ENCODE results near the gene DCDC2C. TPM values are rescaled to one million over a fixed set of nuclear protein-coding genes. Genes with fewer than 3 reads are reported as not detected.

Gene DCDC2C
- total and polyA plus RNA-seq, 9 of the 15 experiments (the other 6 are each of a cell fraction or from before 2014, with no cell fraction given): not detected

GRCh38 chr2:3704692-3705091 lies 1.3 kb downstream of the DCDC2C start (continued):
- TF ChIP-seq, protein P1, sequence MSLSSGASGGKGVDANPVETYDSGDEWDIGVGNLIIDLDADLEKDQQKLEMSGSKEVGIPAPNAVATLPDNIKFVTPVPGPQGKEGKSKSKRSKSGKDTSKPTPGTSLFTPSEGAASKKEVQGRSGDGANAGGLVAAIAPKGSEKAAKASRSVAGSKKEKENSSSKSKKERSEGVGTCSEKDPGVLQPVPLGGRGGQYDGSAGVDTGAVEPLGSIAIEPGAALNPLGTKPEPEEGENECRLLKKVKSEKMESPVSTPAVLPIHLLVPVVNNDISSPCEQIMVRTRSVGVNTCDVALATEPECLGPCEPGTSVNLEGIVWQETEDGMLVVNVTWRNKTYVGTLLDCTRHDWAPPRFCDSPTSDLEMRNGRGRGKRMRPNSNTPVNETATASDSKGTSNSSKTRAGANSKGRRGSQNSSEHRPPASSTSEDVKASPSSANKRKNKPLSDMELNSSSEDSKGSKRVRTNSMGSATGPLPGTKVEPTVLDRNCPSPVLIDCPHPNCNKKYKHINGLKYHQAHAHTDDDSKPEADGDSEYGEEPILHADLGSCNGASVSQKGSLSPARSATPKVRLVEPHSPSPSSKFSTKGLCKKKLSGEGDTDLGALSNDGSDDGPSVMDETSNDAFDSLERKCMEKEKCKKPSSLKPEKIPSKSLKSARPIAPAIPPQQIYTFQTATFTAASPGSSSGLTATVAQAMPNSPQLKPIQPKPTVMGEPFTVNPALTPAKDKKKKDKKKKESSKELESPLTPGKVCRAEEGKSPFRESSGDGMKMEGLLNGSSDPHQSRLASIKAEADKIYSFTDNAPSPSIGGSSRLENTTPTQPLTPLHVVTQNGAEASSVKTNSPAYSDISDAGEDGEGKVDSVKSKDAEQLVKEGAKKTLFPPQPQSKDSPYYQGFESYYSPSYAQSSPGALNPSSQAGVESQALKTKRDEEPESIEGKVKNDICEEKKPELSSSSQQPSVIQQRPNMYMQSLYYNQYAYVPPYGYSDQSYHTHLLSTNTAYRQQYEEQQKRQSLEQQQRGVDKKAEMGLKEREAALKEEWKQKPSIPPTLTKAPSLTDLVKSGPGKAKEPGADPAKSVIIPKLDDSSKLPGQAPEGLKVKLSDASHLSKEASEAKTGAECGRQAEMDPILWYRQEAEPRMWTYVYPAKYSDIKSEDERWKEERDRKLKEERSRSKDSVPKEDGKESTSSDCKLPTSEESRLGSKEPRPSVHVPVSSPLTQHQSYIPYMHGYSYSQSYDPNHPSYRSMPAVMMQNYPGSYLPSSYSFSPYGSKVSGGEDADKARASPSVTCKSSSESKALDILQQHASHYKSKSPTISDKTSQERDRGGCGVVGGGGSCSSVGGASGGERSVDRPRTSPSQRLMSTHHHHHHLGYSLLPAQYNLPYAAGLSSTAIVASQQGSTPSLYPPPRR (CRISPR knock-in tag; IDR thresholded peaks at IDR 0.05; ENCODE audit: borderline replicate concordance): no peak
- TF ChIP-seq MAZ (CRISPR knock-in tag; conservative IDR thresholded peaks at IDR 0.05 in 1 of 2, IDR thresholded peaks at IDR 0.05 in 1 of 2) (no peak), ZNF586 (CRISPR knock-in tag; conservative IDR thresholded peaks at IDR 0.05) (no peak), ILK (tag; IDR thresholded peaks at IDR 0.05; ENCODE audit: borderline replicate concordance, low read depth) (no peak), DACH1 (IDR thresholded peaks at IDR 0.05; ENCODE audit: partially characterized antibody) (no peak)

DNA sequence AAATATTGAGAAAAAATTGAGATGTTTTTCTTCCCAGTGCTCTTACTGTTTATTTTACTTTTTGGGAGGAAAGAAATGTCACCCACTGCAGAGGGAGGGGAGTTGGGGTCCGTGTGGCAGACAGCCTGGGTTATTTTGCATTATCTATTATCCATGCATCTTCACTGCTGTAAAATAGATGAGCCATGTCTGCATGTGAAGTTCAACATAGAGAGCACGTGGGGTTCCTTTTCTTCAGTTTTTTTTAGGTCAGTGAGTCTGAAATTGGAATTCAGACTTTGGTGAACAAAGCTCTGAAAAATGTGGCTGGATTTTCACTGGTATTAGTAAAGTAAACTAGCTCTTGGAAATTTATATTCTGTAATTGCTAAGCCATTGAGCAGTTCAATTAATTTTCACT lies 2.4 kb downstream of the DCDC2C start:
- Histone ChIP-seq H3K27ac (ENCODE audit: extremely low read depth, low read depth, low read length) (no peak overlapping the region), H3K79me2 (ENCODE audit: control insufficient read depth, insufficient read depth, low read length) (no peaks in the 10 kb centered on the region), H3K4me2 (ENCODE audit: insufficient read depth, low read length) (no peak overlapping the region), H3K36me3 (ENCODE audit: control insufficient read depth, insufficient read depth, low read length) (no peaks in the 10 kb centered on the region), H3K9me3 (replicated peaks; ENCODE audit: control insufficient read depth, insufficient read depth, low read depth, low read length) (no peaks in the 10 kb centered on the region), H2AFZ (ENCODE audit: low read depth, low read length) (no peak overlapping the region), H3K4me3 (no peak overlapping the region), H3K9ac (ENCODE audit: insufficient read depth in 1 of 2, low read depth in 2 of 2, low read length in 2 of 2) (no peak overlapping the region), H4K20me1 (replicated peaks; ENCODE audit: control insufficient read depth, insufficient read depth, low read length) (no peaks in the 10 kb centered on the region), H3K9me1 (ENCODE audit: control insufficient read depth, insufficient read depth, low read length) (no peaks in the 10 kb centered on the region), H3K27me3 (ENCODE audit: control insufficient read depth in 2 of 2, insufficient read depth in 2 of 2, low read length in 2 of 2) (peaks cover 11 to 14% of the 10 kb centered on the region in 2 experiments; a peak in 4 of 5 replicates), H3K4me1 (replicated peaks in 1 of 2; ENCODE audit: control insufficient read depth in 2 of 2, insufficient read depth in 2 of 2, low read length in 2 of 2) (no peaks in the 10 kb centered on the region)
- FAIRE-seq (no peak), ATAC-seq (no peak), DNase-seq (ENCODE audit: extremely low read depth in 1 of 4, low spot score in 3 of 4) (no peak)
- in situ Hi-C loops (cut with MboI) (no loop called here), intact Hi-C loops (cut with micrococcal nuclease) (no loop called here)
- CTCF ChIA-PET (ENCODE audit: low intra/inter-chr PET ratio): no interaction called here
- BruUV-seq (replicated peaks): no TSS peak
- POLR2A ChIA-PET: no interaction called here
- WGBS (ENCODE audit: insufficient coverage, low coverage, missing lambda C conversion rate): 0% methylated on average over 2 of the region's 2 CpGs
- TF ChIP-seq MYC (IDR thresholded peaks at IDR 0.05; ENCODE audit: low read depth, low read length) (no peak), MYC (CRISPR knock-in tag; IDR thresholded peaks at IDR 0.05; ENCODE audit: borderline replicate concordance, low read depth) (no peak), HSF4 (CRISPR knock-in tag; IDR thresholded peaks at IDR 0.05; ENCODE audit: borderline replicate concordance) (no peak), ETS2 (tag; IDR thresholded peaks at IDR 0.05; ENCODE audit: borderline replicate concordance, poor library complexity, severe bottlenecking) (no peak), DACH1 (IDR thresholded peaks at IDR 0.05; ENCODE audit: partially characterized antibody) (no peak), ZFPM2 (CRISPR knock-in tag; IDR thresholded peaks at IDR 0.05) (no peak)
- TF ChIP-seq, protein P2, sequence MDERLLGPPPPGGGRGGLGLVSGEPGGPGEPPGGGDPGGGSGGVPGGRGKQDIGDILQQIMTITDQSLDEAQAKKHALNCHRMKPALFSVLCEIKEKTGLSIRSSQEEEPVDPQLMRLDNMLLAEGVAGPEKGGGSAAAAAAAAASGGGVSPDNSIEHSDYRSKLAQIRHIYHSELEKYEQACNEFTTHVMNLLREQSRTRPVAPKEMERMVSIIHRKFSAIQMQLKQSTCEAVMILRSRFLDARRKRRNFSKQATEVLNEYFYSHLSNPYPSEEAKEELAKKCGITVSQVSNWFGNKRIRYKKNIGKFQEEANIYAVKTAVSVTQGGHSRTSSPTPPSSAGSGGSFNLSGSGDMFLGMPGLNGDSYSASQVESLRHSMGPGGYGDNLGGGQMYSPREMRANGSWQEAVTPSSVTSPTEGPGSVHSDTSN (CRISPR knock-in tag; IDR thresholded peaks at IDR 0.05; ENCODE audit: low read depth): no peak
- TF ChIP-seq, protein P2 (tag; conservative IDR thresholded peaks at IDR 0.05; ENCODE audit: low read depth): no peak
